NCI-H1105 treated with DMSO at 0.1 percent for 48 hours (cell line): ENCODE results near the gene HSPB2.
"Not testable (repeated sequence)": the region's sequence is repeated elsewhere in the genome, so short reads cannot be mapped to it uniquely, and the experiment has no call there.

Experiments
- DNase-seq: peaks from one replicate; lab custom pipeline; 2025; lab: John Stamatoyannopoulos, UW

The HSPB2 gene

GRCh38 chr11:111912535-111912934 is at the start of gene HSPB2:
TSS of gene HSPB2 (plus strand) at chr11:111912734. CDS start at chr11:111912830, 96 bp downstream.
- no peak for DNase-seq

- DNase-seq: peak; percentile 12
Measured at GRCh38 chr11:111870113-111870512, 42.4 kb upstream of the HSPB2 start.

- DNase-seq: no peak
Measured at GRCh38 chr11:111870522-111870885, 42.0 kb upstream of the HSPB2 start.

GRCh38 chr11:111870886-111871692 is 41.4 kb upstream of the HSPB2 start, which contains the start of gene ALG9:
TSS of gene ALG9 (minus strand) at chr11:111871581. CDS start at chr11:111871482, 99 bp downstream.
- peak; percentile 85 for DNase-seq

- no peak for DNase-seq
Measured at GRCh38 chr11:111871693-111872161, 40.8 kb upstream of the HSPB2 start.

- peak; percentile 70 for DNase-seq
Measured at GRCh38 chr11:111878385-111878848, 34.1 kb upstream of the HSPB2 start.

GRCh38 chr11:111878849-111879636 is 33.5 kb upstream of the HSPB2 start, which contains the start of the genes CFAP68 and FDXACB1:
TSS of gene CFAP68 (plus strand) at chr11:111879541. CDS start at chr11:111879561, 20 bp downstream.
TSS of gene FDXACB1 (minus strand) at chr11:111879165. CDS start at chr11:111879132, 33 bp downstream.
- DNase-seq: peak; percentile 99

- no peak for DNase-seq
Measured at GRCh38 chr11:111879637-111879960, 32.9 kb upstream of the HSPB2 start.

- DNase-seq: no peak
Measured at GRCh38 chr11:111882202-111882601, 30.3 kb upstream of the HSPB2 start.

- not testable (repeated sequence) for DNase-seq
Measured at GRCh38 chr11:111885053-111885452, 27.5 kb upstream of the HSPB2 start.

GRCh38 chr11:111886032-111886431 is 26.5 kb upstream of the HSPB2 start:
- DNase-seq: no peak

- DNase-seq: no peak
Measured at GRCh38 chr11:111886844-111887243, 25.7 kb upstream of the HSPB2 start.

- DNase-seq: no peak
Measured at GRCh38 chr11:111905411-111905810, 7.1 kb upstream of the HSPB2 start.

- DNase-seq: no peak
Measured at GRCh38 chr11:111906680-111907079, 5.9 kb upstream of the HSPB2 start.

GRCh38 chr11:111908639-111909305 is 3.8 kb upstream of the HSPB2 start:
- DNase-seq: no peak

- no peak for DNase-seq
Measured at GRCh38 chr11:111909378-111909777, 3.2 kb upstream of the HSPB2 start.

GRCh38 chr11:111910676-111911562 is 1.6 kb upstream of the HSPB2 start:
- no peak for DNase-seq

GRCh38 chr11:111911563-111912401 is 752 bp upstream of the HSPB2 start, which contains the start of gene CRYAB:
TSS of gene CRYAB (minus strand) at chr11:111911770. CDS start at chr11:111911724, 46 bp downstream.
- DNase-seq: no peak

GRCh38 chr11:111913031-111913861 is 712 bp downstream of the HSPB2 start:
- no peak for DNase-seq
